GM19023 (cell line): ENCODE data around the gene CCT3.
"Not testable (repeated sequence)": the region's sequence is repeated elsewhere in the genome, so short reads cannot be mapped to it uniquely, and the experiment has no call there.

Experiments
- ATAC-seq: cut with Tn5 transposase; IDR thresholded peaks from one replicate; pipeline ENCODE4 v1.9.1; 2021; ENCODE audit warnings: mild to moderate bottlenecking, moderate library complexity; ENCODE audit not compliant: unreplicated experiment

The CCT3 gene

DNA sequence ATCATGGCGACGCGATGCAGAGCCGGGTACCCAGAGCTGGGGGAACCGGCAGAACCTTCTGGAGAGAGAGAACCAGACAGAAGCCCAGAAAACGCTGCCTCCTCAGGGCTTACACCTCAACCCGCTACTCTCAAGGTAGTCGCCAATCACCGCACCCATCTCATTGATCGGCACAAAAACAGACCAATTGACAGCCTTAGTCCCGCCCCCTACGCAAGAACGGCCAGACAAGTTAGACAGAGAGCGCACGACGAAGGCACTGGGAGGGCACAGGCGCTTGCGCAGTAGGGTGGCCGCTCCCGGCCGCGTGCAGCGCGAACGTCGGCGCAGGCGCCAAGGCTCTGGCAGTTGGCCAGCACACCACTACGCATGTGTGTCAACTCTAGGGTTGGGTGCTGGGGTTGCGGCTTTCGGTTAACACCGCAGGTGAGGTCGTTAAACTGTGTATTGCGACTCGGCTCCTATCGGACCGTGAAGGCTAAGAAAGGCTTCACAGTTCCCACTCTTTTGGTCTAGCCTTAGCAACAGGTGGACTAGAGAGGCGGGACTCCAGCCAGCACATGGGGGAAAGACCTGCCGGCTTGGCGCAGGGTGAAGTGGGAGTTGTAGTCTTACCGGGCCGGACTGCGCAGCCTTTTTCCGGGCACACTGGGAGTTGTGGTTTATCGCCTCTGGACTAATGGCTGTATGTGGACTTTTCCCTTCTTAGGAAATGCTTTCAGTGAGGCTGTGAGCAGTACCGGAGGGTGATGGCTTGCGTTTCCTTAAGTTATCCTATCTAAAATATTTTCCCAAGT lies at the start of gene CCT3, which contains the start of gene TSACC:
CCT3 (minus strand) TSS at position 113 of the 797 bp plus-strand sequence; CDS start at position 5, 108 bp downstream.
TSACC (plus strand) TSS at position 347 of the 797 bp plus-strand sequence. CDS start 1,232 bp downstream, outside the sequence.
- peak; percentile 95 for ATAC-seq

DNA sequence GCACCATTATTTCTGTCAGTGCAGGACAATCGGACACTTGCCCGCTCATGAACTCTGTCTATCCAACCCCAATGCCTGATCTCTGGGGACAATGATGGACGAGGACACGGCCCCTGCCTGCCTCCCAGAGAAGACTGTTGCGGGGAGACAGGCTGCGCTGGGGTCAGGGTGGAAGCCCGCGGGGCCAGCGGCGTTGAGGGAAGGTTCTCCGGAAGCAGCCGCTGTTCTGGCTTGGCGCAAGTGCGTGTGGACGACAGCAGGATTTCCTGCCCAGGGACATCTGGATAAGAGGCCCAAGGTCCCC lies 49.7 kb upstream of the CCT3 start:
- no peak for ATAC-seq

DNA sequence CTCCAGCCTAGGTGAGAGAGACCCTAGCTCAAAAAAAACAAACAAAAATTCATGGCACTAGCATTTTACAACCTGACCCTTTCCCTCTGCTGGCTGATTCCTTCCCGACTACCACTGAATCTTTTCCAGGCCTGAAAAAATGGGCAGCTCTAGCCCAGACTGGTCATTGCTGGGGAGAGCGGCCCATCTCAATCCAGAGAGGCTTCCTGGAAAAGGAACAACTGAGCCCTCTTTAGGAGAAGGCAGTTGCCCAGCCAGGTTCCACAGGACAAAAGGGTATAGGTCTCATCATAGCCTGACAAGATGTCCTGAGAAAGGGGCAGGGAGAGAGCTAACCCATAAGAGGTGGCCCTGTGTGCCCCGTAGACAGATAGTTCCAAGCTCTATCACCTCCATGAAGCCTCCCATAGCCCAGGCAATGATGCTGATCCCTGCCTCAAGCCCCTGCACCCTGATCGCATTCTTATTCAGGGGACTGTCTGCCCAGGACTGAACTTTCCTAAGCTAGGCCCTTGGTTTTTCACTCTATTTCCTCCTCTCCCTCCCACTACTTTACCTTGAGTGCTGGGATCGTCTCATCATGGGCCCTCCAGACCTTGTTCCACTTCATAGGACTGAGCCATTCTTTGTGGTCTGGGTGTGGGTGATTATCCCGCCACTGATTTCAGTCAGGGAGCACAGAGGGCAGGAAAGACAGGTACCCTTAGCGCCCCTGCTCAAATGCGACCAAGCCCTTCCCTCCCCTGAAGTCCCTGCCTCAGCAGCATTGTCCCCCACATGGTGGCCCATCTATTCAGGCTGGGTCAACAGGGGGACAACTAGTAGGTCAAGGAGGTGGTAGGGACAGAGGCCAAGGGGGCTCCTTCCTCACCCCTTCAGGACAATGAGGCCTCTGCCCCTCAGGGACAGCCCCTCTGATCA lies 49.1 kb upstream of the CCT3 start:
- ATAC-seq, result no peak

DNA sequence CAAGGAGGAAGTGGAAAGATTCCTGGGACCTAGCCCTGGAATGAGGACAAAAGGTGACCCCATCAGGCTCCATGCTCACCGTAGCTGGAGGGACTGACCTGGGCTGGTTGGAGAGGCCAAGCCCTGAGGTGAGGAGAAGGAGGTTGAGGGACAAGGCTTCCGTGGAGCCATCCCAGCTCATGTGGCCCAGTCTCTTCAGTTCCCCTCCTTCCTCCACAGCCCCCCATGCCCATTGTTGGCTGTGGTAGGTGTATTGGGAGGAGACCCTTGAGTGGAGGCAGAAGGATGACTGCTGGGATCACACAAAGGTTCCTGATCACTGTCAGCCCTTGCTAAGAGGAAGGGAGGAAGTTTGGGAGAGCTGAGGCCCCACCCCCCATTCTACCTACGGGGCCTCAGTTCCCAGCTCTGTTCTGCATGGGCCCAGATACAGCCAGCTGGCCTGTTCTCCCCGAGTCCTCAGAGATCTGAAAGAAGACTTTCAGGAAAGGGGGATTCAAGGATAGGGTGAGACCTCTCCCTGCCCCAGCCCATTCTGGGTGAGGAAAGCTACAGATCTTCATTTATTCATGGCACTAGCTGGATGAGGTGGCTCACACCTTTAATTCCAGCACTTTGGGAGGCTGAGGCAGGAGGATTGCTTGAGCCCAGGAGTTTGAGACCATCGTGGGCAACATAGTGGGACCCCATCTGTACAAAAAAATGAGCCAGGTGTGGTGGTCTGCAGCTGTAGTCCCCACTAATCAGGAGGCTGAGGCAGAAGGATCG lies 48.2 kb upstream of the CCT3 start:
- ATAC-seq, result no peak

DNA sequence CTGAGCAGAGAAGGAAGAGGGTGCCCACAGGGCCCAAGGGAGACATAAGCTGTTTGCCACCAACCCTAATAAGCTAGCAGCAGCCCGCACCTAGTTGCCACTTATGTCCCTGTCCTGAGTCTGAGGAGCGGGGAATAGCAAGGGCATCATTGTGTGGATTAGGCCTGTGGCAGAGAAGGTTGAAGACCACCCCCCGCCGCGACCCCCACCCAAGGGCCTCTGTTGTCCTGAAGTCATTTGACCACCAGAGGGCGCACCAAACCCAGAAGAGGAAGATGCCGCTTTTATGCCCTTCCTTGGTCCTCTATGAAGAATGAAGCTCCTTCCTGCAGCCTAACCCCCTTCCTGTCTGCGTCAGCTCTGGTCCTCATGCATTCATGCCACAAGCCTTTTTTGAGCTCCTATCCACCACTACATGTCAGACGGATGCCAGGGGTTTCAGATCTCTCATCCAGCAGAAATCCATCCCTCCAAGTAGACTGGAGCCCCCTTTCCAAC lies 47.5 kb upstream of the CCT3 start:
- no peak for ATAC-seq

DNA sequence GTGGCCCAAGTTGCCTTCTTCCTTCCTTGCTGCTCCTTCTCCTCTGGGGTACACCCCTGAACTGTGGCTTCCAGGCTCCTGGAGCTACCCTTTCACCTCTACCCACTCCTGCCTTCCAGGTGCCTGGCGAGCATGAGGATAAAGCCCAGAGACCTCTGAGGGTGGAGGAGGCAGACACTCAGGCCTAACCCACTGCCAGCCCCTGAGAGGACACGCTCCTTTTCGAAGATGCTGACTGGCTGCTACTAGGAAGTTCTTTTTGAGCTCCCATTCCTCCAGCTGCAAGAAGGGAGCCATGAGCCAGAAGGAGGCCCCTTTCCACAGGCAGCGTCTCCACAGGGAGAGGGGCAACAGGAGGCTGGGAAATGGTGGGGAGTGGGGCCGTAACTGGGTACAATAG lies 46.6 kb upstream of the CCT3 start:
- no peak for ATAC-seq

DNA sequence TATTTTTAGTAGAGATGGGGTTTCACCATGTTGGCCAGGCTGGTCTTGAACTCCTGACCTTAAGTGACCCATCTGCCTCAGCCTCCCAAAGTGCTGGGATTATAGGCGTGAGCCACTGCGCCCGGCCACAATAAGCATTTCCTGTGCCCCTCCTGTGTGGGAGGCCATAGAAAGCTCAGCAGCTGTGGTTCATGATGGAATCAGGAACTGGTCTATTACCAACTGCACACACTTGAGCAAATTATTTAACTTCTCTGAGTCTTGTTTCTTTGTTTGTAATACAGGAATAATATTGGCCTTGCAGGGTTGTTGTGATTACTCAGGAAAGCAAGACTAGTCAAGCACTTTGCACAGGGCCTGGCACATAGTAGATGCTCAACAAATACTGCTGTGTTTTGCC lies 45.9 kb upstream of the CCT3 start:
- ATAC-seq, result no peak

DNA sequence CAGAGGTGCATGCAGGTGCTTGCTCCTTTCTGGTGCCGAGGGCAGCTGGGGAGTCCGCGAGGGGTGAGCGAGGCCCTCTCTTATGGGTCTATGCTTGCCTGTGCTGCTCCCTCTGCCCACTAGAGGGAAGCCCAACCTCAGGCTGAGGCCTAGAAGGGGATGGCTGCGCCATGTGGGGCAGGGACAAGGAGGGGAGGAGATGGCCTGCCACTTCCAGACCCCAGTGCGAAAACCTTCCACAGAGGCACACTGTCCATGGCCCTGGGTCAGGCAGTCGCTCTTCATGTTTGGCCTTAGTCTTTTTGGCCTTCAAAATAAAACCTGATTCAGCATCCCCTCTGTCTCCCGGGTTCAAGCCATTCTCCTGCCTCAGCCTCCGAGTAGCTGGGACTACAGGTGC lies 44.9 kb upstream of the CCT3 start:
- ATAC-seq, result peak; percentile 69

DNA sequence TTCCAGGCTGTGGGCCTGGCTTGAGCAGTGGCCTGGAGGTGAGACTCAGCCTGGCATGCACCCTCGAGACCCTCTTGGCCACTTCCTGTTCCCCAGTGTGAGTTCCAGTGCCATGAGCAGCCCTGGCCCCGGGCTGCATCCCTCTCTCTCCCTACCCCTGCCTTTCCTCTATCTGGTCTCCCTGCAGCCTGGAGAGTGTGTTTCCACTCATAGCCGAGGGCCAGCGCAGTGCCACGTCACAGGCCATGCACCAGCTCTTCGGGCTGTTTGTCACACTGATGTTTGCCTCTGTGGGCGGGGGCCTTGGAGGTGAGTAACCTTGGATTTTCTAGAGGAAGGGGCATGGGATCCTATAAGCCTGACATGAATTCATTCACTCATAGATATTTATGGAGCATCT lies 44.5 kb upstream of the CCT3 start:
- ATAC-seq, result no peak

DNA sequence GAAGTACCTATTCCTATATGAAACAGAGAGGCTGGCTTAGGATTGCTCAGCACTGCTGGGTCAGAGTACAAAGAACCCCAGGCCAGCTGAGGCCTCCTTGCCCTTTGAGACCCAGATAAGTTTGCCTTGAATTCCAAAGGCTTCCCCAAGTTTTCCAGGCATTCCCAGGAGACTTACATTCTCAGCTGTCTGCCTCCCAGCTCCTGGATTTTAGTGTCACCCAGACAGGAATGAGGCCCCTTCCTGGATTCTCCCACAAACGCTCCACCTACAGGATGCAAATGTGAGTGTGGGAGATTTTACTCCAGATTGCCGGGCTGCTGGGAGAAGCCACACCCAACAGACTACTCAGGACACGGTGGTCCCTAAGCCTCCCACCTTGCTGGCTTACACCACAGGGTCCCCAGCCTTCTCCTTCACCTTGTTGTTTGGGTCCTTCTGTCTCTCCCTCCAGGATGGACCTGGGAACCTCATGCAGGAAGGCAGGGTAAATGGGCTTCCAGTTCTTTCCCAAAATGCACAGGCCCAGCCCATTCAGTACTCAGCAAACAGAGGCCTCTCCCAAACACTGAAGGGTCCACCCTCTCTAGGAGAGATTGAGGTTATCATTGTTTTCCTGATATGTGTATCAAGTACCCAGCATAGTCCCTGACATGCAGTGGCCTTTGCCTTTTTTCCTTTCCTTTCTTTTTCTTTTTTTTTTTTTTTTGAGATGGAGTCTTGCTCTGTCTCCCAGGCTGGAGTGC lies 41.5 kb upstream of the CCT3 start:
- ATAC-seq, result no peak

DNA sequence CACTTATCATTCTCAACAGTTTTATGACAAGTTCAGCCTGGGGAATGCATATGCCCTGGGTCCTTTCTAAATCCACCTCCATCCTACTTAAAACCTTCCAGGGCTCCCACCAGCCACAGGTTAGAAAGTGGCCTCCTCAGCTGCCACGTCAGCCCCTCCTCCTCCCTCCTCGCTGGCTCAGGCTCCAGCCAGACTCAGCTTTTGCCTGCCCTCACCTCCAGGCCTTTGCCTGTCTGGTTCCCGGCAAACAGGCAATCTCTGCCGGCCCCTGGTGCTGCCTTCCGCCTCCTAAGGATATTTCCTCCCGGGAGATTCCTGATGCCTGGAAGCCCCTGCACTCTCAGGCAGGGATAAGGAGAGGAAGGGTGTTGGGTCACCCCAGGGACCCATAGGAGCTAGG lies 40.5 kb upstream of the CCT3 start:
- no peak for ATAC-seq

DNA sequence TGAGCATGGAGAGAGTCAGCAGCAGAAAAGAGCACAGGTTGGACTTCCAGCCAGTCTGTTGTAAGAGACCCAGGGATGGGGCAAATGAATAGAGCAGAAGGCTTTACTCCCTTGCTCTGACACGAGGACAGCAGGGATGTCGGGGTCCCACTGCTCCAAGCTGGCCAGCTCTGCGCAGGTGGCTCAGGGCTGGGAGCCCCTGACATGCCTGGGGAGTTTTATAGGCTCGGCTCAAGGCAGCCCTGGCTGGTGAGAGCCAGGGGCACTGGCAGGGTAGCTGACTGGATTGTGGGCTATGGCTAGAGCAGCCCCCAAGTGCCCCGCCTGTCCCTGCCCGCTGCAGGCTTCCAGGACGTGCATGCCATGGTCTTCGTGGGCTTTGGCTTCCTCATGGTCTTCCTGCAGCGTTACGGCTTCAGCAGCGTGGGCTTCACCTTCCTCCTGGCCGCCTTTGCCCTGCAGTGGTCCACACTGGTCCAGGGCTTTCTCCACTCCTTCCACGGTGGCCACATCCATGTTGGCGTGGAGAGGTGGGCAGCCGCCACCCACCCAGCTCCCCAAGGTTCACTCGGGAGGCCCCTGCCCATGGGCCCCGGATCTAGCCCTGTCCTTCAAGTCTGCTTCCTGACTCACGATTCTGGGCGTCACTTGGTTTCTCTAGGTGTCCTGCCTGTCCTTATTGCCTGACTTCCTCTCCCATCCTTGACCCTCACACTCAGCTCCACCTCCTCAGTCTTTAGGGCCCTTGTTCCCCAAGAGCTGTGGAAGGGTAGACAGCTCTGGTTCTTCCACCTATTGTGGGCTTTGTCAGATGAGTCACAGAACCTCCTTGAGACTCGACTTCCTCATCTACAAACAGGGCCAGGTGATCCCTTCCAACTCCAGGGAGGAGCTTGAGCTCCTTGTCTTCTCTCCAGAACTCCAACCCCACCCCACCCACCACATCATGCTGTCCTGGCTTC lies 39.1 kb upstream of the CCT3 start:
- no peak for ATAC-seq

DNA sequence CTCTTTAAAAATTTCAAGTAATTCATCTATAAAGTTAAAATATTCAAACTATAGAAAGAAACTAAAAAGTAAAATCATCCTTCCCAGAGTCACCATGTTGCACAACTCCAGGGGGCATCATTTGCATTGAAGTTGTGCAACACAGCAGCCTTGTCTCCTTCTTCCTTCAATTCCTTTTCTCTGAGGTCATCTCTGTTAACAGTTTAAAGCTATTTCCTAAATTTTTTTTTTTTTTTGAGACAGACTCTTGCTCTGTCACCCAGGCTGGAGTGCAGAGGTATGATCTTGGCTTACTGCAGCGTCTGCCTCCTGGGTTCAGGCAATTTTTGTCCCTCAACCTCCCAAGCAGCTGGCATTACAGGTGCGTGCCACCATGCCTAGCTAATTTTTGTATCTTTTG lies 38.1 kb upstream of the CCT3 start:
- no peak for ATAC-seq

DNA sequence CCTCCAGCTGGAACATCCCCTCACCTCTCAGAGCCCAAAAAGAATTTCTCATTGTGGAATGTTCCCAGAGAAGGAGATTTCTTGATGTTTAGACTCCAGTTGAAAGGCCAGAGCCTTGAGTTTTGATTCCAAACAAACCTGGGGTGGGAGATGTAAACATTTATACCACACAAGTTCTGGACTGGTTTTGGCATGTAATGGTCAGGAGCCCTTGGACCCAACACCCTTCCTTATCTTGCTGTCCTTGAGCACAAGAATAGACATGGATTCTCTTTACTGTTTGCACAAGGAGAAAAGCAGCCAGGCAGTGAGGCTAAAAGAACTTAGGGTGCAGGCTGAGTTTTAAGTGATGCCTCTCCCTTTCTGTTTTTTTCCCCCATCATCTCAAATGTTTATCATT lies 35.5 kb upstream of the CCT3 start:
- ATAC-seq, result no peak

DNA sequence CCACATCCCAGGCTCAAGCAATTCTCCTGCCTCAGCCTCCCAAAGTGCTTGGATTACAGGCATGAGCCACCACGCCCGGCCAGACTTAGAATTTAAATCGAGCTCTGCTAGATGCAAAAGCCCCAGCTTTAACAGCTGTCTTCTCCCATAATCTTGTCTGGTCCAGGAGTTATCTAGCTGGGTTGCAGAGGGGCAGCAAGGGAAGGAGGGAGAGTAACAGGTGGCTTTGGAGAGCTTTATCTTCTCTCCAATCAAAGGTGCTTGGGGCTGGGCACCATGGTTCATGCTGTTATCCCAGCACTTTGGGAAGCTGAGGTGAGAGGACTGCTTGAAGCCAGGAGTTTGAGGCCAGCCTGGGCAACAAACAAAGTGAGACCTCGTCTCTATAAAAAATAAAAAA lies 34.8 kb upstream of the CCT3 start:
- ATAC-seq, result no peak

DNA sequence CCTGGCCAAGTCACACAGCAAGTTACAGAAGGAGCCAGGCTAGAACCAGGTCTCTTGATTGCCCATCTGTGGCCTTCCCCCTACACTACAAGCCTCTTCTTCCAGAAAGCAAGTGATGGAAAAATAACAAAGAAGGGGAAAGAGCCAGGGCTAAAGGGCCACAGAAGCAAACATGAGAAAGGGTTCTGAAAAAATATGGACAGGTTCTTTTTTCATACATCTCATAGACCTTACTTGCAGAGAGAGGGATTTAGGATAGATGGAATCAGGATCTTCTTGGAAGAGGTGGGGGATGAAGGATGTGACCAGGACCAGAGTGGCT lies 34.1 kb upstream of the CCT3 start:
- no peak for ATAC-seq

DNA sequence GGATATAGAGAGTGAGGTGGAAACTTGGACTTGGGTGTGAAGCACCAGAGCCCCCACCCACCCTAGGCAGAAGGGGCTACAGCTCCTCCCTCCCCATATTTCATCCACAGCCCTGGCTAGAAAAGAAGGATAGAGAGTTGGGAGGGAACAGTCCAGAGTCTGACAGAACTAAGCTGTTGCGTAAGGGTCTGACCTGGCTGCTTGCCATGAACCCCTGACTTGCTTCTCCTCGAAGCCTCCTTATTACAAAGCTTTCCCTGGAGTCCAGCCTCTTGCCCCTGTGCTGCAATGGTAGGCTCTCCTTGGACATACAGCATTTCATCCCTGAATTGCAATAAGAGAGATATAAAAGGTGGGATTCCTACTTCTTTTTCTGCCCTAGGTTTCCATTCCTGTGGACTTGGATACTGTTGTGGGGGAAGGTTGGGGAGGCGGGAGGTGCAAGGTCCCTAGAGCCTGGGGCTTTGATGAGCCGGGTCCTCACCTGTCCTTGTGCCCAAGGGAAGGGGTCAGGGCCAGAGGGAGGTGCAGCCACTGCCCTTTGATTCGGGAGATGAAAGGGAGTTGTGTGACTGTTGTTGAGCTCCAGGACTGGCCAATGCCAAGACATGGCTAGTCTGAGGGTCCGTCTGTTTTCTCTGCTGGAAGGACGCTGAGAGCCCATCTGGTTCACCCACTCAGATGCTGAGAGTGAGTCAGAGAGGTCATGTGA lies 33.6 kb upstream of the CCT3 start:
- ATAC-seq, result no peak

DNA sequence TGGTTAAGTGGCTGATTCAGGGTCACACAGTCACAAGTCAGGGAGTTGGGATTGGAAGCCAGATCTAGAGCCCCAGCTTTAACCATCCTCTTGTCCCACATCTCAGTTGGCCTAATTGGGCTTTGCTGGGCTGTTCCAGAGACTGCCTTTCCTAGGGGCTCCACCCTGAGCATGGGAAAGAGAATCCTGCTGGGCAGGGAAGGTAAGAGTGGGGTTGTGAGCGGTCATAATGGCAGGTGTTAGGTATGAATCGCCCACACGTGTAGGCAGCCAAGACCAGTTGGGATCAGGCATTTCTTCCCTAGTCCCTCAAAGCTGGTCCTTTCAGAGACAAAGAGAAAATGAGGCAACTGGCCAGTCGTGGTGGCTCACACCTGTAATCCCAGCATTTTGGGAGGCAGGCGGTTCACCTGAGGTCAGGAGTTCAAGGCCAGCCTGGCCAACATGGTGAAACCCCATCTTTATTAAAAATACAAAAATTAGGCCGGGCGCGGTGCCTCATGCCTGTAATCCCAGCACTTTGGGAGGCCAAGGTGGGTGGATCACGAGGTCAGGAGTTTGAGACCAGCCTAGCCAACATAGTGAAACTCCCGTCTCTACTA lies 31.7 kb upstream of the CCT3 start:
- ATAC-seq, result not testable (repeated sequence)
